ENCODE results near the gene KHNYN. TPM values are rescaled to one million over a fixed set of nuclear protein-coding genes. Genes with fewer than 3 reads are reported as not detected.

KHNYN gene
- total RNA-seq, 1 experiment from 2014 or later = 24.8 TPM

DNA sequence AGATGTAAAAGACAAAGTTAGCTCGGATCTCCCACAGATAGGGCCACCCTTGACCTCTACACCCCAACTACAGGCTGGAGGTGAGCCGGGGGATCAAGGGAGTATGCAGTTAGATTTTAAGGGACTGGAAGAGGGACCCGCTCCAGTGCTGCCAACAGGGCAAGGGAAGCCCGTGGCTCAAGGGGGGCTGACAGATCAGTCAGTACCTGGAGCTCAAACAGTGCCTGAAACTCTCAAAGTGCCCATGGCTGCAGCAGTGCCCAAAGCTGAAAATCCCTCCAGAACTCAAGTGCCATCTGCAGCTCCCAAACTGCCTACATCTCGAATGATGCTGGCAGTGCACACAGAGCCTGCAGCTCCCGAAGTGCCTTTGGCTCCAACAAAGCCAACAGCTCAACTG is 20.6 kb upstream of the KHNYN start:
- DNase-seq = no peak
- Histone ChIP-seq H3K36me3 (replicated peaks; ENCODE audit: control insufficient read depth, insufficient read depth, low read length) (peaks cover 3% of the 10 kb centered on the region), H3K27me3 (ENCODE audit: control insufficient read depth, insufficient read depth, low read length) (no peaks in the 10 kb centered on the region), H3K4me3 (ENCODE audit: insufficient read depth, low read depth, low read length) (no peak overlapping the region)

DNA sequence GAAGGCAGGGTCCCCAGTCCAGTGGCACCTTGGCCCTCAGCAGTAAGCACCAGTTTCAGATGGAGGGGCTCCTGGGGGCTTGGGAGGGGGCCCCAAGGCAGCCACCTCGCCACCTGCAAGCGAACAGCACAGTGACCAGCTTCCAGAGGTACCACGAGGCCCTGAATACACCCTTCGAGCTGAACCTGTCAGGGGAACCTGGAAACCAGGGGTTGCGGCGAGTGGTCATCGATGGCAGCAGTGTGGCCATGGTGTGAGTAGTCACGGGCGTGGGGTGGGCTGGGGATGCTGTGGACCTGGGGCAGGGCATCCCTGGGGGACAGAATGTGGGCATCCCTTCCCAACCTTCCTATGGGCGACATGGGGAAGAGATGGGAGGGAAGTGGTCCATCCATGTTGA is 19.8 kb upstream of the KHNYN start:
- H3K27me3 ChIP-seq (ENCODE audit: control insufficient read depth, insufficient read depth, low read length) = no peaks in the 10 kb centered on the region
- no peak overlapping the region for H3K4me3 ChIP-seq (ENCODE audit: insufficient read depth, low read depth, low read length)
- peaks cover 3% of the 10 kb centered on the region for H3K36me3 ChIP-seq (replicated peaks; ENCODE audit: control insufficient read depth, insufficient read depth, low read length)
- peak; percentile 16 for DNase-seq

DNA sequence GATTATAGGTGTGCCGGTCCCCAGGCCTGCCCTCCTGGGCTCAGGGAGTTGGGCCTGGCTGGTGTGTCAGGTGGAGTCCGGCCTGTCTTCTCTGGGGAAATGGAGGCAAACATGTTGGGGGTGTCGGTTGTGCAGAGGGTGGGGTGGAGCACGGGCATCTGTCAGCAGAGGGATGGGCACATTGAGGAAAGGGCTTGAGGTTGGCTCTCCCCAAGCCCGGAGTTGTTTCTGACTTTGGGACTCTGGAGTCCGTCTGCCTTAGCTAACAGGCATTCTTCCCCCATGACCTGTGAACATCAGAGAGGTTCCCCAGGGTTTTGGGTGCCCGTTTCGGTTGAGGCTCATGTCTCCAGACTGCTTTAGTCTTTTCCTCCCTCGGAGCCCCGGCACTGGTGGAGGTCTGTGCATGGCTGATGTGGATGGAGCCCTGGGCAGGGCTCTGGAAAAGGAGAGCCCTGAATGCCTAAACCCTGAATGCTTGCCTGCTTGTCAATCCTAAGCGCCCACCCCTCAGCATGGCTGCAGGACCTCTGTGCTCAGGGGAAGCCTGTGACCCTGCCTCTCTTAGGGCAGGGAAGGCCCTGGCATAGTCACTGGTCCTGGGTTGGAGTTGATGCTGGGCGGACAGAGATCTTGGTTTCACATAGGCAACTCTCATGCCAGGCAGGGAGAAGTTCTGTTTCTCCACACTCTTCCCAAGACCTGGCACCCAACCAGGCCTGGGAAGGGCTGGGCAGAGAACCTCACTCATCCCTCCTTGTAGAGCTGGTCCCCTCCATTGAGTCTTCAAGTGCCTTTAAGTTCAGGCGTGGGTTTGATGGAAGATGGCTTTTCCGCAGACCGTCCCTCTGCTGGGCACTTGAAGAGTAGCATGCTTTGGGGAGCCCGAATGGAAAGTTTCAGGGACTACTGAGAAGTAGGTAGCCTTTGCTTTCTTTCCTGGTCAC is 18.0 kb upstream of the KHNYN start:
- Histone ChIP-seq H3K4me3 (ENCODE audit: insufficient read depth, low read depth, low read length) (no peak overlapping the region), H3K27me3 (ENCODE audit: control insufficient read depth, insufficient read depth, low read length) (no peaks in the 10 kb centered on the region), H3K36me3 (replicated peaks; ENCODE audit: control insufficient read depth, insufficient read depth, low read length) (peaks cover 3% of the 10 kb centered on the region)
- peak; percentile 88 for DNase-seq

DNA sequence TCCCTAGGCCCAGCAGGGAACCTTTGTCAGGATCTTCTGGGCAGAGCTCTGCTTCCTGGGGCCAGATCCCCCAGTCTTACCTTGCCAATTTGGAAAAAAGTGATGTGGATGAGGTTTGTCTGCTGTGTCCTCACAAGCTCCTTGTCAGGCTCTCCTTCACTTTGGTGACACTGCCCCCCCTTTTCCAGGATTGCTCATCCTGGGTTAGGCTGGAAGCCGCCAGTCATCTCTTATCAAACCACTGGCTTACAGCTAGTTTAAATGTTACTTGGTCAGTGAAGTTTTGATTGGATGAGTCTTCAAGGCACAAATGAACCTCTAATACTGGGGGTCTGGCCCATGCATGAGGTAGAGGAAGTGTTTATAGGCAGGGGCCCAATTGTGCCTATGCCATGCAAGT is 15.7 kb upstream of the KHNYN start:
- H3K27me3 ChIP-seq (ENCODE audit: control insufficient read depth, insufficient read depth, low read length) = peaks cover 2% of the 10 kb centered on the region; the same call in 1 of the 2 replicates

DNA sequence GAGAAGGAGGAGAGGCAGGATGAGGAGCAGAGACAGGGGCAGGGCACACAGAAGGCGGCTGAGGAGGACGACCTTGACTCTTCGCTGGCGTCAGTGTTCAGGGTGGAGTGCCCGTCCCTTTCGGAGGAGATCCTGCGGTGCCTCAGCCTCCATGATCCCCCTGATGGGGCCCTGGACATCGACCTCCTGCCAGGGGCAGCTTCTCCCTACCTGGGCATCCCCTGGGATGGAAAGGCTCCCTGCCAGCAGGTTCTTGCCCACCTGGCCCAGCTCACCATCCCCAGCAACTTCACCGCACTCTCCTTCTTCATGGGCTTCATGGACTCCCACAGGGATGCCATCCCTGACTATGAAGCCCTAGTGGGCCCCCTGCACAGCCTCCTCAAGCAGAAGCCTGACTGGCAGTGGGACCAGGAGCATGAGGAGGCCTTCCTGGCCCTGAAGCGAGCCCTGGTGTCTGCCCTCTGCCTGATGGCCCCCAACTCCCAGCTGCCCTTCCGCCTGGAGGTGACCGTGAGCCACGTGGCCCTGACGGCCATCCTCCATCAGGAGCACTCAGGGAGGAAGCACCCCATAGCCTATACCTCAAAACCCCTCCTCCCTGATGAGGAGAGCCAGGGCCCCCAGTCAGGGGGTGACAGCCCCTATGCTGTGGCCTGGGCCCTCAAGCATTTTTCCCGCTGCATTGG is 14.9 kb upstream of the KHNYN start:
- H3K4me3 ChIP-seq (ENCODE audit: insufficient read depth, low read depth, low read length) = no peak overlapping the region
- H3K36me3 ChIP-seq (replicated peaks; ENCODE audit: control insufficient read depth, insufficient read depth, low read length) = peaks cover 3% of the 10 kb centered on the region
- no peak for DNase-seq
- H3K27me3 ChIP-seq (ENCODE audit: control insufficient read depth, insufficient read depth, low read length) = peaks cover 2% of the 10 kb centered on the region; the same call in 1 of the 2 replicates

More for the DNA sequence above, 15.7 kb upstream of the KHNYN start:
- no peak for DNase-seq
- no peak overlapping the region for H3K4me3 ChIP-seq (ENCODE audit: insufficient read depth, low read depth, low read length)
- peaks cover 3% of the 10 kb centered on the region for H3K36me3 ChIP-seq (replicated peaks; ENCODE audit: control insufficient read depth, insufficient read depth, low read length)

DNA sequence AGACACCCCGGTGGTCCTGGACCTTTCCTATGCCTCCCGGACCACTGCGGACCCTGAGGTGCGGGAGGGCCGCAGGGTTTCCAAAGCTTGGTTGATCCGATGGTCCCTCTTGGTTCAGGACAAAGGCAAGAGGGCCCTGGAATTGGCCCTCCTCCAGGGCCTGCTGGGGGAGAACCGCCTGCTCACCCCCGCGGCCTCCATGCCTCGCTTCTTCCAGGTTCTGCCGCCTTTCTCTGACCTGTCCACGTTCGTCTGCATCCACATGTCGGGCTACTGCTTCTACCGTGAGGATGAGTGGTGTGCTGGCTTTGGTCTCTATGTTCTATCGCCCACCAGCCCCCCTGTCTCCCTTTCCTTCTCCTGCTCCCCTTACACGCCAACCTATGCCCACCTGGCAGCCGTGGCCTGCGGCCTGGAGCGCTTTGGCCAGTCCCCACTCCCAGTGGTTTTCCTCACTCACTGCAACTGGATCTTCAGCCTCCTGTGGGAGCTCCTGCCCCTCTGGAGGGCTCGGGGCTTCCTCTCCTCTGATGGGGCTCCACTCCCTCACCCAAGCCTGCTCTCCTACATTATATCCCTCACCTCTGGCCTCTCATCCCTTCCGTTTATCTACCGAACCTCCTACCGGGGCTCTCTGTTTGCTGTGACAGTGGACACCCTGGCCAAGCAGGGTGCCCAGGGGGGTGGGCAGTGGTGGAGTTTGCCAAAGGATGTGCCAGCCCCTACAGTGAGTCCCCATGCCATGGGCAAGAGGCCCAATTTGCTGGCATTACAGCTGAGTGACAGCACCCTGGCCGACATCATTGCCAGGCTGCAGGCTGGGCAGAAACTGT is 14.1 kb upstream of the KHNYN start:
- no peak overlapping the region for H3K4me3 ChIP-seq (ENCODE audit: insufficient read depth, low read depth, low read length)
- H3K36me3 ChIP-seq (replicated peaks; ENCODE audit: control insufficient read depth, insufficient read depth, low read length) = peaks cover 3% of the 10 kb centered on the region
- peaks cover 4% of the 10 kb centered on the region; the same call in 1 of the 2 replicates for H3K27me3 ChIP-seq (ENCODE audit: control insufficient read depth, insufficient read depth, low read length)
- DNase-seq = no peak

DNA sequence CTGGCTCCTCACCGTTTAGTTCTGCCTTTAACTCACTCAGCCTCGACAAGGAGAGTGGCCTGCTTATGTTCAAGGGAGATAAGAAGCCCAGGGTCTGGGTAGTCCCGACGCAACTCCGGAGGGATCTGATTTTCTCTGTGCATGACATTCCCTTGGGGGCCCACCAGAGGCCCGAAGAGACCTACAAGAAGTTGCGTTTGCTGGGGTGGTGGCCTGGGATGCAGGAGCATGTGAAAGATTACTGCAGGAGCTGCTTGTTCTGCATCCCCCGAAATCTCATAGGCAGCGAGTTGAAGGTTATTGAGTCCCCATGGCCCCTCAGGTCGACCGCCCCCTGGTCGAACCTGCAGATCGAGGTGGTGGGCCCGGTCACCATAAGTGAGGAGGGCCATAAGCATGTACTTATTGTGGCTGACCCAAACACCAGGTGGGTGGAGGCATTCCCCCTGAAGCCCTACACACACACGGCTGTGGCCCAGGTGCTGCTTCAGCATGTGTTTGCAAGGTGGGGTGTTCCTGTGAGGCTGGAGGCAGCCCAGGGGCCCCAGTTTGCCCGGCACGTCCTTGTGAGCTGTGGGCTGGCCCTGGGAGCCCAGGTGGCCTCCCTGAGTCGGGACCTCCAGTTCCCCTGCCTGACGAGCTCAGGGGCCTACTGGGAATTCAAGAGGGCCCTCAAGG is 13.4 kb upstream of the KHNYN start:
- DNase-seq = no peak
- Histone ChIP-seq H3K4me3 (ENCODE audit: insufficient read depth, low read depth, low read length) (no peak overlapping the region), H3K36me3 (replicated peaks; ENCODE audit: control insufficient read depth, insufficient read depth, low read length) (peaks cover 3% of the 10 kb centered on the region), H3K27me3 (ENCODE audit: control insufficient read depth, insufficient read depth, low read length) (peaks cover 4% of the 10 kb centered on the region; the same call in 1 of the 2 replicates)

DNA sequence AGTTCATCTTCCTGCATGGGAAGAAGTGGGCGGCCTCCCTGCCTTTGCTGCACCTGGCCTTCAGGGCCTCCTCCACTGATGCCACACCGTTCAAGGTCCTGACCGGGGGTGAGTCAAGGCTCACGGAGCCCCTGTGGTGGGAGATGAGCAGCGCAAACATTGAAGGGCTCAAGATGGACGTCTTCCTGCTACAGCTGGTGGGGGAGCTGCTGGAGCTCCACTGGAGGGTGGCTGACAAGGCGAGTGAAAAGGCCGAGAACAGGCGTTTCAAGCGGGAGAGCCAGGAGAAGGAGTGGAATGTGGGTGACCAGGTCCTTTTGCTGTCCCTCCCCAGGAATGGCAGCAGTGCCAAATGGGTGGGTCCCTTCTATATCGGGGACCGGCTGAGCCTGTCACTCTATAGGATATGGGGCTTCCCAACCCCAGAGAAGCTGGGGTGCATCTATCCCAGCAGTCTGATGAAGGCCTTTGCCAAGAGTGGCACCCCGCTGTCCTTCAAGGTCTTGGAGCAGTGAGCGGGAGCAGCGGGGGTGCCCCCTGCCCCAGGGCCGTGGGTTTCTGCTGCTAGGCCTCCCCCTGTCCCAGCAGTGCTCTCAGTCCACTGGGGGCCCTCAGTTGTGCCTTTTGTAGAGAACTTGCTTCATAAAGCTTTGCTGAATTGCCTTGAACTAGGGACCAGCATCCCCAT is 12.7 kb upstream of the KHNYN start:
- DNase-seq = peak; percentile 51
- H3K36me3 ChIP-seq (replicated peaks; ENCODE audit: control insufficient read depth, insufficient read depth, low read length) = peaks cover 3% of the 10 kb centered on the region
- H3K4me3 ChIP-seq (ENCODE audit: insufficient read depth, low read depth, low read length) = no peak overlapping the region
- peaks cover 4% of the 10 kb centered on the region; the same call in 1 of the 2 replicates for H3K27me3 ChIP-seq (ENCODE audit: control insufficient read depth, insufficient read depth, low read length)

DNA sequence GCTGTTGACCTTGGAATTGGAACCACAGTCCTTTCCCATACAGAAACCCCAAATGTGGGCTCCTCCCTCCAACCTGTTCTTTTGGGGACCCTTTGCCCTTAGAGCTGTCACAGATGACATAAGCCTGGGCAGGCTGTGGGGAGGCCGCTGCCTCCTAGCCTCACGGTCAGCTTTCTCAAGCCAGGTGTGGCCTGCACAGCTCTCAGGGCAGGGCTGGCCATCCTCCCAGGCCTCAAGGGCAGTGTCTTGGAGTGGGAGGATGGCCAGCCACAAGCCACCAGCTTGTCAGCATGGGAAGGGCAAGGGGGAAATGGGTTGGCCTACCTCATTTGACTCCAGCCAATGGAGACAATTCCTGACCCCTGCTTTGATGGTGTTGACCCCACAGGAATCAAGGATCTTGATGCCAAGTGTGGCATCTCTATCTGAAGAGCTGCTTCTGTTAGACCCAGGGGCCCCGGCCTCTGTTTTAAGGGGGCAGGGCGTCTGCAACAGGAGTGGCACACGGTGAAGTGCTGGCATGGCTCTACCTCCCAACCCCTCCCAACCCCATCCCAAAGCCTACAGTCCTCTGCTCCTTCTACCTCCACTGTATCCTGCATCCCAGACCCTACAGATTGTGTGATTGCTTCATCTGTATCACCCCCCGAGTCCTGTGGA is 11.8 kb upstream of the KHNYN start:
- Histone ChIP-seq H3K36me3 (replicated peaks; ENCODE audit: control insufficient read depth, insufficient read depth, low read length) (peaks cover 3% of the 10 kb centered on the region), H3K4me3 (ENCODE audit: insufficient read depth, low read depth, low read length) (no peak overlapping the region), H3K27me3 (ENCODE audit: control insufficient read depth, insufficient read depth, low read length) (peaks cover 6% of the 10 kb centered on the region; the same call in 1 of the 2 replicates)
- no peak for DNase-seq

DNA sequence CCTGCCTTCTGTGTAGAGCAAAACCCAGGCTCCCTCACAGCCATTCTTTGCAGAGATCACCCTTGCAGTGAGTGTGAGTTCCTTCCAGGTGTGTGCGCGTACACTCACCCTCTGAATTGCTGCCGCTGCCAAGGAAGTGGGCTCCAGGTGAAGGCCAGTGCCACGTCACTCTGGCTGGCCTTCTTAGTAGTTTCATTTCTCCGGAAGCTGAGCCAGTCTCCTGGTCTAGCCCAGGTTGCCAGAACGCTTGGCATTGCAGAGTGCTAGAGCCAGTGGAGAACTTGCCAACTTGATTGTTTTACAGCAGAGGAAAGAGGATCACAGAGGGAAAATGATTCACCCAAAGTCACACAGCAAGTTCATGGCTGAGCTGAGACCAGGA is 11.3 kb upstream of the KHNYN start:
- no peak for DNase-seq
- Histone ChIP-seq H3K36me3 (replicated peaks; ENCODE audit: control insufficient read depth, insufficient read depth, low read length) (peaks cover 2% of the 10 kb centered on the region; the same call in 1 of the 2 replicates), H3K4me3 (ENCODE audit: insufficient read depth, low read depth, low read length) (no peak overlapping the region), H3K27me3 (ENCODE audit: control insufficient read depth, insufficient read depth, low read length) (peaks cover 6% of the 10 kb centered on the region; the same call in 1 of the 2 replicates)

DNA sequence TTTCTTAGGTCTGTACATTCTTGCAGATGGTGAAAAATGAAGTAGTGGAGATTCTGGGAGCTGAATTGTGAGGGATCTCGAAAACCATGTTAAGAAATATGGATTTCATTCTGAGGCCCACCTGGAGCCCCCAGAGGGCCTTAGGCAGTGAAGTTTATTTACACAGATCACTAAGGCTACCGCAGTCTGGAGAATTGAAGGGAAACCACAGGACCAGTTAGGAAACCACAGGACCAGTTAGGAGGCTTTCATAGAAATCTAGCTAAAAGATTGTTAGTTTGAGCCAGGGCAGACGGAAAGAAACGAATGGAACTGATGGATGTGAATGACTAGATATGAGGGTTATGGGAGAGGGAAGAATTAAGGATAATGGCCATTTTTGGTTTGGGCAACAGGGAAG is 7.5 kb upstream of the KHNYN start:
- H3K4me3 ChIP-seq (ENCODE audit: insufficient read depth, low read depth, low read length) = no peak overlapping the region
- H3K27me3 ChIP-seq (ENCODE audit: control insufficient read depth, insufficient read depth, low read length) = peaks cover 6% of the 10 kb centered on the region; the same call in 1 of the 2 replicates
- no peak for DNase-seq
- H3K36me3 ChIP-seq (replicated peaks; ENCODE audit: control insufficient read depth, insufficient read depth, low read length) = no peaks in the 10 kb centered on the region

DNA sequence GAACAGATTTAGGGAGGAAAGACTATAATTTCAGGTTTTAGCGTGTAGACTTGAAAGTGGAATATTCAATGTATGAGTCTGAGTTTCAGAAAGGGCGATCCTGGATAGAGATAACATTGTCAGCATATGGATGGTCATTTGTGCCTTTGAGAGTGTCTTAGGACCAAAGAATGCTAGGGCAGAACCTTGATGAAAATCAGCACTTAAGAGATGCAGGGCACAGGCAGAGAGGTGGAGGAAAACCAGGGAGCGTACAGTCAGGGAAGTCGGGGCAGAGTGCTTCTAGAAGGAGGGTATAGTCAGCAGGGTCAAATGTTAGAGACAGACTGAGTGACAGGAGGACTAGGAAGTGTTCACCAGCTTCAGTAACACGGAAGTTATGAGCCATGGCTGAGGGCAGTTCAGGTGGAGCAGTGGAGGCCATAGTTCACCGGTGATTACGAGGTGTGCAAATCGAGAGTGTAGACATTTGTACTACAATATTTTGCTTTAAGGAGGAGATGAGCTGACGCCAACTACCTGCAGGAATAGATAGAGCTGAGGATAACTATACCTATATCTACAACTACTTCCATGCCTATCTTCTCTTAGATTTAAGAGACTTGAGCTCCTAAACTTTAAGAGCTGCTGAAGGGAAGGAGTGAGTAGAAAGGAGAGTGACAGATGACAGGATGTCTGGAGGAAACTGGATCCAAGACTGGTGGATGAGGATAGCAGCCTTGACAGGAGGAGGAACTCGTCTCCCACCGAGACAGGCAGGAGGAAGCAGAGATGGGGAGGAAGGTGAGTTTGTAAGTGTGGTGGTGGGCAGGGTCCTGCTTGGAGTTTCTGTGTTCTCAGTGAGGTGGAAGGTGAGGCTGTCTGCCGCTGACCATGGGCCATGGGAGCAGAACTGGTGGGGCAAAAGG is 6.8 kb upstream of the KHNYN start:
- no peak for DNase-seq

More for the DNA sequence above, 6.8 kb upstream of the KHNYN start:
- no peaks in the 10 kb centered on the region for H3K36me3 ChIP-seq (replicated peaks; ENCODE audit: control insufficient read depth, insufficient read depth, low read length)
- H3K4me3 ChIP-seq (ENCODE audit: insufficient read depth, low read depth, low read length) = no peak overlapping the region
- H3K27me3 ChIP-seq (ENCODE audit: control insufficient read depth, insufficient read depth, low read length) = peaks cover 9% of the 10 kb centered on the region; the same call in 1 of the 2 replicates

Measured in H7 (cell line).